Activated T-helper 17 cell treated with anti-CD3 and anti-CD28 coated beads, Interleukin-2, amount 50 U/mL, for 72 hours (primary cell): ENCODE measurements around the gene FBXW11. TPM values are rescaled to one million over a fixed set of nuclear protein-coding genes. Genes with fewer than 3 reads are reported as not detected.

Source experiments
- ATAC-seq: fragments of 150-1000 bp; cut with Tn5 transposase; replicated peaks from 2 replicates; pipeline ENCODE4 v1.10.0; 2021; ENCODE audit warnings: mild to moderate bottlenecking, moderate library complexity
- H3K27ac Mint-ChIP-seq: one replicate; pipeline ENCODE4 v1.8.0; 2022; ENCODE audit warnings: mixed read lengths
- H3K27me3 Mint-ChIP-seq: one replicate; pipeline ENCODE4 v1.8.0; 2022; ENCODE audit warnings: mixed read lengths
- H3K36me3 Mint-ChIP-seq: one replicate; pipeline ENCODE4 v1.8.0; 2022; ENCODE audit warnings: low read depth, mild to moderate bottlenecking, mixed read lengths
- H3K4me1 Mint-ChIP-seq: one replicate; pipeline ENCODE4 v1.8.0; 2022; ENCODE audit warnings: mixed read lengths
- H3K4me3 Mint-ChIP-seq: one replicate; pipeline ENCODE4 v1.8.0; 2022; ENCODE audit warnings: mild to moderate bottlenecking, mixed read lengths
- H3K9me3 Mint-ChIP-seq: one replicate; pipeline ENCODE4 v1.8.0; 2022; ENCODE audit warnings: mixed read lengths
- total RNA-seq, 2 donors: library from RNA; stranded (reverse); gene quantifications; one replicate each; pipeline ENCODE4 v1.2.3, GENCODE V29; 2022

The FBXW11 gene
- total RNA-seq, 2 donors from 2014 or later: 48.1 to 51.4 TPM

- Mint-ChIP-seq H3K9me3 (no peaks in the 10 kb centered on the region), H3K4me1 (peaks cover 50% of the 10 kb centered on the region), H3K4me3 (peak overlapping the region; percentile 100), H3K36me3 (peaks cover 48% of the 10 kb centered on the region), H3K27ac (peak overlapping the region; percentile 100), H3K27me3 (no peaks in the 10 kb centered on the region)
- ATAC-seq: peak; percentile 4
Measured at GRCh38 chr5:172005708-172006320, 624 bp downstream of the FBXW11 start.

GRCh38 chr5:172004824-172005237 lies 1.6 kb downstream of the FBXW11 start:
- H3K4me3 Mint-ChIP-seq: peak overlapping the region; percentile 100
- H3K4me1 Mint-ChIP-seq: peaks cover 56% of the 10 kb centered on the region
- peak; percentile 11 for ATAC-seq
- no peaks in the 10 kb centered on the region for H3K27me3 Mint-ChIP-seq
- peaks cover 48% of the 10 kb centered on the region for H3K36me3 Mint-ChIP-seq
- no peaks in the 10 kb centered on the region for H3K9me3 Mint-ChIP-seq
- peak overlapping the region; percentile 100 for H3K27ac Mint-ChIP-seq

- Mint-ChIP-seq H3K36me3 (peaks cover 48% of the 10 kb centered on the region), H3K4me1 (peaks cover 59% of the 10 kb centered on the region), H3K27ac (peak overlapping the region; percentile 80), H3K4me3 (peak overlapping the region; percentile 69), H3K27me3 (no peaks in the 10 kb centered on the region), H3K9me3 (no peaks in the 10 kb centered on the region)
- ATAC-seq: no peak
Measured at GRCh38 chr5:172003746-172004145, 2.7 kb downstream of the FBXW11 start.

GRCh38 chr5:172002840-172003512 lies 3.5 kb downstream of the FBXW11 start:
- Mint-ChIP-seq H3K9me3 (no peaks in the 10 kb centered on the region), H3K4me1 (peaks cover 55% of the 10 kb centered on the region), H3K36me3 (peaks cover 48% of the 10 kb centered on the region), H3K4me3 (peak overlapping the region; percentile 69), H3K27ac (peak overlapping the region; percentile 80), H3K27me3 (no peaks in the 10 kb centered on the region)
- ATAC-seq: no peak

GRCh38 chr5:172002310-172002709 lies 4.1 kb downstream of the FBXW11 start:
- H3K4me3 Mint-ChIP-seq: peak overlapping the region; percentile 69
- no peaks in the 10 kb centered on the region for H3K9me3 Mint-ChIP-seq
- peaks cover 54% of the 10 kb centered on the region for H3K36me3 Mint-ChIP-seq
- peak overlapping the region; percentile 80 for H3K27ac Mint-ChIP-seq
- no peak for ATAC-seq
- peaks cover 49% of the 10 kb centered on the region for H3K4me1 Mint-ChIP-seq
- no peaks in the 10 kb centered on the region for H3K27me3 Mint-ChIP-seq

- peak overlapping the region; percentile 38 for H3K4me3 Mint-ChIP-seq
- H3K9me3 Mint-ChIP-seq: no peaks in the 10 kb centered on the region
- peaks cover 60% of the 10 kb centered on the region for H3K36me3 Mint-ChIP-seq
- peak overlapping the region; percentile 30 for H3K27ac Mint-ChIP-seq
- no peaks in the 10 kb centered on the region for H3K27me3 Mint-ChIP-seq
- no peak for ATAC-seq
- peaks cover 40% of the 10 kb centered on the region for H3K4me1 Mint-ChIP-seq
Measured at GRCh38 chr5:171999877-172000276, 6.6 kb downstream of the FBXW11 start.

- Mint-ChIP-seq H3K27ac (peak overlapping the region; percentile 30), H3K27me3 (no peaks in the 10 kb centered on the region), H3K9me3 (no peaks in the 10 kb centered on the region), H3K36me3 (peaks cover 60% of the 10 kb centered on the region), H3K4me1 (peaks cover 37% of the 10 kb centered on the region), H3K4me3 (no peak overlapping the region)
- ATAC-seq: peak; percentile 71
Measured at GRCh38 chr5:171999100-171999499, 7.3 kb downstream of the FBXW11 start.

- H3K4me1 Mint-ChIP-seq: peaks cover 25% of the 10 kb centered on the region
- H3K4me3 Mint-ChIP-seq: no peak overlapping the region
- H3K27me3 Mint-ChIP-seq: no peaks in the 10 kb centered on the region
- ATAC-seq: no peak
- no peaks in the 10 kb centered on the region for H3K9me3 Mint-ChIP-seq
- peaks cover 55% of the 10 kb centered on the region for H3K36me3 Mint-ChIP-seq
- H3K27ac Mint-ChIP-seq: no peak overlapping the region
Measured at GRCh38 chr5:171997011-171997410, 9.4 kb downstream of the FBXW11 start.

- Mint-ChIP-seq H3K4me1 (peaks cover 20% of the 10 kb centered on the region), H3K27ac (no peak overlapping the region), H3K27me3 (no peaks in the 10 kb centered on the region), H3K9me3 (no peaks in the 10 kb centered on the region), H3K36me3 (peaks cover 80% of the 10 kb centered on the region), H3K4me3 (no peak overlapping the region)
- ATAC-seq: no peak
Measured at GRCh38 chr5:171992813-171993212, 13.6 kb downstream of the FBXW11 start.

- ATAC-seq: no peak
- Mint-ChIP-seq H3K4me3 (no peak overlapping the region), H3K36me3 (peaks cover 80% of the 10 kb centered on the region), H3K9me3 (no peaks in the 10 kb centered on the region), H3K27ac (no peak overlapping the region), H3K27me3 (no peaks in the 10 kb centered on the region), H3K4me1 (peaks cover 25% of the 10 kb centered on the region)
Measured at GRCh38 chr5:171992305-171992704, 14.1 kb downstream of the FBXW11 start.

GRCh38 chr5:171990713-171991015 lies 15.8 kb downstream of the FBXW11 start:
- H3K27me3 Mint-ChIP-seq: no peaks in the 10 kb centered on the region
- no peak for ATAC-seq
- peaks cover 31% of the 10 kb centered on the region for H3K4me1 Mint-ChIP-seq
- H3K4me3 Mint-ChIP-seq: peak overlapping the region; percentile 63
- no peak overlapping the region for H3K27ac Mint-ChIP-seq
- H3K9me3 Mint-ChIP-seq: no peaks in the 10 kb centered on the region
- peaks cover 71% of the 10 kb centered on the region for H3K36me3 Mint-ChIP-seq

GRCh38 chr5:171989946-171990712 lies 16.3 kb downstream of the FBXW11 start:
- Mint-ChIP-seq H3K36me3 (peaks cover 69% of the 10 kb centered on the region), H3K9me3 (no peaks in the 10 kb centered on the region), H3K4me3 (peak overlapping the region; percentile 63), H3K27me3 (no peaks in the 10 kb centered on the region), H3K27ac (peak overlapping the region; percentile 87), H3K4me1 (peaks cover 32% of the 10 kb centered on the region)
- no peak for ATAC-seq

- ATAC-seq: peak; percentile 73
- peak overlapping the region; percentile 87 for H3K27ac Mint-ChIP-seq
- H3K9me3 Mint-ChIP-seq: no peaks in the 10 kb centered on the region
Measured at GRCh38 chr5:171989276-171989675, 17.2 kb downstream of the FBXW11 start.

GRCh38 chr5:171986772-171987171 lies 19.7 kb downstream of the FBXW11 start:
- peaks cover 74% of the 10 kb centered on the region for H3K36me3 Mint-ChIP-seq
- no peaks in the 10 kb centered on the region for H3K27me3 Mint-ChIP-seq
- H3K4me3 Mint-ChIP-seq: no peak overlapping the region
- H3K9me3 Mint-ChIP-seq: no peaks in the 10 kb centered on the region
- no peak overlapping the region for H3K27ac Mint-ChIP-seq
- ATAC-seq: no peak
- H3K4me1 Mint-ChIP-seq: peaks cover 42% of the 10 kb centered on the region

More at GRCh38 chr5:171989276-171989675, 17.2 kb downstream of the FBXW11 start:
- H3K4me1 Mint-ChIP-seq: peaks cover 39% of the 10 kb centered on the region
- peak overlapping the region; percentile 63 for H3K4me3 Mint-ChIP-seq
- H3K36me3 Mint-ChIP-seq: peaks cover 68% of the 10 kb centered on the region
- H3K27me3 Mint-ChIP-seq: no peaks in the 10 kb centered on the region
